GM12864 (cell line): ENCODE data around the gene GUCD1.

Experiments used
- DNase-seq: peaks from one replicate; pipeline ENCODE4 v3.0.0-alpha.2; 2011; ENCODE audit warnings: low read depth
- H3K4me3 ChIP-seq: 2 replicates; pipeline ENCODE4 v1.5.1; 2011; ENCODE audit warnings: mild to moderate bottlenecking, low read depth, low read length, control low read depth
- TF ChIP-seq, protein P1 (sequence below): IDR thresholded peaks from 2 replicates; pipeline ENCODE4 v1.5.1; 2011; ENCODE audit warnings: low read depth, mild to moderate bottlenecking, moderate library complexity, low read length, control low read depth, inconsistent platforms; ENCODE audit errors: missing control alignments

GUCD1 gene

DNA sequence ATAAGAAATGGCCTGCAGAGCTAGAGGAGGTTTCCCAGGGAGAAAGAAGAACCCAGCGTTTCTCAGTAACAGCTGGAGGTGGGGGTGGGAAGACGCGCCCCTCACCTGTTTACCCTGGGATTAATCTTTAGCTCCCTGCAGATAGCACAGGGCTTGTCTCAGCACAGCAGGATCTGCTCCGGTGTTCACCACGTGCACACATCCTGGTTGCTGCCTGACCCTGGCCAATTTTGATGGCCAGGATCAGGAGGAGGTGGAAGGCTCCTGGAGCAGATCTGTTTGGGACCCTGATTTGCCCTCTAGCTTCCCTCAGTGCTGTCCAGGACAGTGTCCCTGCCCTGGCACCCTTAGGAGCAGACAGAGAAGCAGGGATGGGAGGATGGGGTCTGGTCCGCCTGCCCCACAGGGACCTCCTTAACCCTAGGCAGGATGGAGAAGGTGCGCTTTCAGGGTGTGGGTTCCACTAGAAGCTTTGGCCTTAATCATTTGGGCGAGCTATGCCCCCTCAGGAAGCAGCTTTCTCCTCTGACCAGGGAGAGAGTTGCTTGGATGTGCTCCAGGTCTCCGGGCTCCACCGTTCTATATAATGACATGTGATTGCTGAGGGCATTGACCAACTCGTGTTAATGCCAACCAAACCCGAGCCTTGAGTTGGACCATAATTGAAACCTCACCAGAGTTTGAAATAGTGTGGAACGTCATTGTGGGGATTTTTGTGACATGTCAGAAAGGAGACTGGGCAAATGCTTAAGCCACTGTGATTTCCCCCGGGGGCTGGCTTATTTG, 40.5 kb downstream of the GUCD1 start:
- TF ChIP-seq, protein P1, sequence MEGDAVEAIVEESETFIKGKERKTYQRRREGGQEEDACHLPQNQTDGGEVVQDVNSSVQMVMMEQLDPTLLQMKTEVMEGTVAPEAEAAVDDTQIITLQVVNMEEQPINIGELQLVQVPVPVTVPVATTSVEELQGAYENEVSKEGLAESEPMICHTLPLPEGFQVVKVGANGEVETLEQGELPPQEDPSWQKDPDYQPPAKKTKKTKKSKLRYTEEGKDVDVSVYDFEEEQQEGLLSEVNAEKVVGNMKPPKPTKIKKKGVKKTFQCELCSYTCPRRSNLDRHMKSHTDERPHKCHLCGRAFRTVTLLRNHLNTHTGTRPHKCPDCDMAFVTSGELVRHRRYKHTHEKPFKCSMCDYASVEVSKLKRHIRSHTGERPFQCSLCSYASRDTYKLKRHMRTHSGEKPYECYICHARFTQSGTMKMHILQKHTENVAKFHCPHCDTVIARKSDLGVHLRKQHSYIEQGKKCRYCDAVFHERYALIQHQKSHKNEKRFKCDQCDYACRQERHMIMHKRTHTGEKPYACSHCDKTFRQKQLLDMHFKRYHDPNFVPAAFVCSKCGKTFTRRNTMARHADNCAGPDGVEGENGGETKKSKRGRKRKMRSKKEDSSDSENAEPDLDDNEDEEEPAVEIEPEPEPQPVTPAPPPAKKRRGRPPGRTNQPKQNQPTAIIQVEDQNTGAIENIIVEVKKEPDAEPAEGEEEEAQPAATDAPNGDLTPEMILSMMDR = no peak
- no peak for DNase-seq
- no peak overlapping the region for H3K4me3 ChIP-seq

DNA sequence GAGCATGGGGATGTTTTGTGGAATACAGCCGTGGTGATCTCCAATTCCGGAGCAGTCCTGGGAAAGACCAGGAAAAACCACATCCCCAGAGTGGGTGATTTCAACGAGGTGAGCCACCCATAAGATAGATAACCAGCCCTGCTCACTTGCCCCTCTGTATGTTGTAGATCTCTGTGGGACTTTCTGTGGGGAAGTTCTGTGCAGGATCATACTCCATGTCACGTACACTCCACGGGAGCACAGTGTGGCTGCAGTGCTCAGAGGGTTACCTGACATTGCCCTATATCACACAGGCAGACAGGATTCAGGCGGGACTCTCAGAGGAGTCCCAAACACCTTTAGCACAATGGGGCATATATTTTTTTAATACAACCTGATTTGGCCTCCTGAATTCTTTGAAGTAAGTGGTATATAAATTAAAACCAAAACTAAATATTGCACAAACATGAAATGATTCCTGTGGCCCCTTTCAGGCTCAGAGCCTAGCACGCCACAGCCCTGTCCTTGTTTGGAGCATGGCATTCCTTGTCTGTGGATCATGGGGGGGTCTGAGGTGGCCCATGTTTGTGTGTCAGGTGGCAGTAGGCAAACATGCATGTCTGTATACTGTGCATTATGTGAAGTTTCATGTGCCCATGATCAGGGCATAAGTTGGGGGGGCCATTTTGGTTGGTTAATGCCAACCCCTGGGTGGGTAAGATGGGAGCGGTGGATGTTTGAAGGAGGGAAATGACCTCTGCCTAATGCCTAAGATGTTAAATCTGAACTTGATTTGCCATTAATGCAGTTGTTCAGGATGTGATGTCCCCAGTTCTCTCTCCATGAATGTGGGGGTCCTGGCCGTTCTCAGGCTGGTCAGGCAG, 41.3 kb downstream of the GUCD1 start:
- DNase-seq = no peak
- H3K4me3 ChIP-seq = no peak overlapping the region
- TF ChIP-seq, protein P1 = no peak

DNA sequence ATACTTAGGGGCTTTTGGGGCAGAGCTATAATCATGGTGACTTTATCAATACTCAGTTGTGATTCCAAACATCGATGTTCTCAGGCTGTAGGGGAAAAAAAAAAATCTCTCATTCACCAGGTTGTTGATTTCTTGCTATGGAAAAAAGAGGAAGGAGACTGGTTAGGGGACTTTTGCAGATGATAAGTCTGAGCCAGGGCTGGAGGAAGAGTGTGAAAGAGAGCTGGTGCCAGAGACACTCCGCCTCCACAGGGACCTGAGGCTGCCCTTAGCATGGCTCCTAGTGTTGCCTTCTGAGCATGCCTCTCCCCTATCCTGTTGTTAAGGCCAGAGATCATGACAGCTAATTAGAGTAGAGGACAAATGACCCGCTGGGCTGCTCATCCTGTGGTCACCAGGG, 42.9 kb downstream of the GUCD1 start:
- no peak overlapping the region for H3K4me3 ChIP-seq
- no peak for DNase-seq
- TF ChIP-seq, protein P1 = no peak

DNA sequence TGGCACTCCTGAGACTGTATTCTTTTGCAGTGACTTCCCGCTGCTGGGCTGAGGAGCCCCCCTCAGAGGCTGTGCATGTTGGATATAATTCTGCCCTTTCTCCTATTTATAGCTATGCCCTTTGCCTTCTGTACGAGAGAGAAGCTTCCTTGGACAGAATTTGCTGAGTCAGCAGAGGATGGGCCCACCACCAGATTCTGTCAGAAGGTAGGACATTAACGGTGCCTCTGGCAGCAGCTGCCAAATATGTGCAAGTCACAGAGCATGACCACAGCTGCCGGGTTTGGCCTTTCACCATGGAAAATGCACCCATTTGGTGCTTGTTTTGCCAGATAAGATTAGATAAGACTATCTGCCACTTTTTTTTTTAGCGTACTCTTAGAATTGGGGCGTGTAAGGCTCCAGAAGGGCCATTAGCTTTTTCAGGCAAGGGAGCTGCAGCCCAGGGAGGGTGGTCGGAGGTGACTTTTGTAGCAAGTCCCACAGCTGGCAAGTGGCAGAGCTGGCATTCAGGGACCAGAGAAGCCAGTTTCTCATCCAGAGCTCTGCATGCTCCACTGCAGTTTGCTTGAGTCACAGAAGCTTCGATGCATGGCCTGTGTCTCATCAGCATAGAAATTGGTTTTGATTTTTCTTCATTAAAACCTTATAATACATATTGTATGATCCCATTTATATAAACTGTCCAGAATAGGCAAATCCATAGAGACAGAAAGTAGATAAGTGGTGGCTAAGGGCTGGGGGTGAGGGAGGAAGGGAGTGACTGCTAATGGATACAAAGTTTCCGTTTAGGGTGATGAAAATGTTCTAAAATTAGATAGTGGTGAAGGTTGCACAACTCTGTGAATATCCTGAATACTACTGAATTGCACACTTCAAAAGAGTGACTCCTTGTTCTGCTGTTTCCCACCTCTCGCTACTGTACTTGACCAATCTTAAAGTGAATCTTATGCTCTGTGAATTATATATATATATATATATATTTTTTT, 44.0 kb downstream of the GUCD1 start:
- no peak for DNase-seq
- TF ChIP-seq, protein P1 = no peak
- H3K4me3 ChIP-seq = no peak overlapping the region

DNA sequence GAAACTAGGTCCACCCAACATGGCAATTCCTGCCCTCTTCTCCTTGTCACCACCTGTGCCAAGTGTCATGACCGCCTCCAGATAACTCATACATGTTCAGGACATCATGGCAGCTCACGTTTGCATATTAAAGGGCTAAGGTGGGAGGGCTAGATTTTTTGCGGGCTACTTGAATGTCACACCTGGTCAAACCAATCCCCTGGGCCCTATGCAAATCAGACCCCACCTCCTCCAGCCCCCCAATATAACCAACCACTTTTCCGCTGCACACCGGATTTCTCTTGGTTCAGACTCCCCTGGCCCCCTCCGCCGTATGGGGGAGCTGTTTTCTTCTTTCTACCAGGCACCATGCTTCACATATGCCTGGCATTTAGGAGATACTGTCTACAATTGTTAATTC, 47.2 kb downstream of the GUCD1 start:
- no peak overlapping the region for H3K4me3 ChIP-seq
- TF ChIP-seq, protein P1 = peak; percentile 36
- DNase-seq = peak; percentile 71

DNA sequence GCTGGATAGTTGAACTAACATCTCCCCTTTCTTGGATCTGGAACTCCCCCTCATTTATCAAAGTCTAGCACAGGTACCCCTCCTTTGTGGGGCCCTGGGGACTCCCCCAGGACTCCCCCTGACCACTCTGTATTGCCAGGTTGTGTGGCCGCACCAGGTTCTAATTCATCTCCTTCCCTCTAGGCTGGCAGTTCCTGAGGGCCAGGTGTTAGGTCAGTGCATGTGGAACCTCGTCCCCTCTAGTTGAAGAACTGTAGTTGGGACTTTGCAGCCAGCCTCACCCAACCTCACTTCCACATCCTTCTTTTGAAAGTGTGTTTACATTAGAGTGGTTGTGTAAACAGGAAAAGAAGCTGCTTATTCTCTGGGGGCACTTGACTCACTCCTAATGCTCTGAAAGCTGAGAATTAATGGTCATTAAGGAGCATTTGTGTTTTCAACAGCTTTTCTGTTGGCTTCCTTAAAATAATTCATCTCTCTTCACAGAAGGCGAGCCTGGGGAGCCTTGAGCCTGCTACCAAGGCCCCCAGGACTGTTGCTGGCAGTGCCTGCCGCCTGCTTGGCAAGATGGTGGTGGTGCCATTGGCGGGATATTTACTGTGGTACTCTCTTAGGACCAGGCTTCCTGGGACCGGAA, 48.0 kb downstream of the GUCD1 start:
- no peak overlapping the region; the same call in 1 of the 2 replicates for H3K4me3 ChIP-seq
- no peak for DNase-seq
- TF ChIP-seq, protein P1 = no peak
